SK-N-SH (cell line): Measurements from ENCODE around the gene B4GALNT4. TPM values are rescaled to one million over a fixed set of nuclear protein-coding genes. Genes with fewer than 3 reads are reported as not detected.

Experiments used
- CTCF ChIA-PET: fragments of 300-600, 350-600 bp; formaldehyde crosslinking; extraction: SDS; loops from one replicate; lab custom pipeline; 2021; lab: Yijun Ruan, JAX
- POLR2A ChIA-PET: fragments of 350-600 bp; sonication (Branson Sonifier 250); formaldehyde crosslinking; extraction: SDS; loops from one replicate; lab custom pipeline; 2020; ENCODE audit warnings: antibody characterized with exemption, inconsistent platforms; lab: Yijun Ruan, JAX
- DNase-seq: peaks from one replicate; pipeline ENCODE4 v3.0.0; 2012
- H2AFZ ChIP-seq: fragments of 200-600 bp; sonication (generic); 2 replicates; pipeline ENCODE4 v1.8.1; 2016; ENCODE audit warnings: antibody characterized with exemption, mild to moderate bottlenecking, low read depth
- H3F3A ChIP-seq: fragments of 200-600 bp; sonication (generic); replicated peaks from 2 replicates; pipeline ENCODE3; 2016; ENCODE audit warnings: antibody characterized with exemption, mild to moderate bottlenecking; ENCODE audit not compliant: insufficient read depth
- H3K27ac ChIP-seq, 2 experiments: fragments of 200-500 bp in 1 of 2; fragments of 200-600 bp in 1 of 2; sonication (Bioruptor generic) in 1 of 2; sonication (generic), shearing (Covaris generic) in 1 of 2; 2 replicates each; pipeline versions ENCODE4 v1.5.1 to v1.6.1; 2014 to 2016; ENCODE audit warnings: low read depth in 2 of 2, inconsistent platforms in 1 of 2, low read length in 1 of 2, mild to moderate bottlenecking in 1 of 2, mixed read lengths in 1 of 2
- H3K27me3 ChIP-seq: fragments of 200-600 bp; sonication (generic), shearing (Covaris generic); 2 replicates; pipeline ENCODE4 v1.6.1; 2016; ENCODE audit warnings: mixed run types; ENCODE audit not compliant: insufficient read depth
- H3K36me3 ChIP-seq, 2 experiments: fragments of 200-500 bp in 1 of 2; fragments of 200-600 bp in 1 of 2; sonication (Bioruptor generic) in 1 of 2; sonication (generic) in 1 of 2; replicated peaks in 1 of 2; 2 replicates each; pipeline versions ENCODE3 to v1.5.1; 2014 to 2016; ENCODE audit warnings: low read length in 1 of 2, mild to moderate bottlenecking in 1 of 2; ENCODE audit not compliant: insufficient read depth in 2 of 2, control insufficient read depth in 1 of 2
- H3K4me1 ChIP-seq, 2 experiments: fragments of 200-500 bp in 1 of 2; fragments of 200-600 bp in 1 of 2; sonication (Bioruptor generic) in 1 of 2; sonication (generic), shearing (Covaris generic) in 1 of 2; 2 replicates each; pipeline versions ENCODE4 v1.5.1 to v1.6.1; 2014 to 2016; ENCODE audit warnings: low read depth in 1 of 2, low read length in 1 of 2, mixed run types in 1 of 2; ENCODE audit not compliant: insufficient read depth in 2 of 2, control insufficient read depth in 1 of 2
- H3K4me2 ChIP-seq: fragments of 200-600 bp; sonication (generic), shearing (Covaris generic); 2 replicates; pipeline ENCODE4 v1.6.1; 2017; ENCODE audit warnings: mixed run types
- H3K4me3 ChIP-seq, 2 experiments: fragments of 200-500 bp in 1 of 2; fragments of 200-600 bp in 1 of 2; sonication (Bioruptor generic) in 1 of 2; sonication (generic), shearing (Covaris generic) in 1 of 2; 2 replicates each; pipeline versions ENCODE4 v1.5.1 to v1.8.1; 2014 to 2016; ENCODE audit warnings: low read depth in 2 of 2, inconsistent platforms in 1 of 2, low read length in 1 of 2, mild to moderate bottlenecking in 1 of 2, mixed read lengths in 1 of 2, moderate library complexity in 1 of 2
- H3K79me2 ChIP-seq: fragments of 200-600 bp; sonication (generic); 2 replicates; pipeline ENCODE4 v1.8.1; 2017; ENCODE audit warnings: mild to moderate bottlenecking; ENCODE audit not compliant: insufficient read depth
- H3K9ac ChIP-seq: fragments of 200-600 bp; sonication (generic); 2 replicates; pipeline ENCODE4 v1.6.1; 2017; ENCODE audit warnings: mixed run types
- H3K9me2 ChIP-seq: fragments of 200-600 bp; sonication (generic); 2 replicates; pipeline ENCODE4 v1.6.1; 2017; ENCODE audit warnings: mixed run types
- H3K9me3 ChIP-seq: fragments of 200-600 bp; sonication (generic); 2 replicates; pipeline ENCODE4 v1.6.1; 2017; ENCODE audit warnings: mixed run types, mild to moderate bottlenecking, moderate library complexity
- H4K20me1 ChIP-seq: fragments of 200-600 bp; sonication (generic); 2 replicates; pipeline ENCODE4 v1.6.1; 2017; ENCODE audit warnings: mild to moderate bottlenecking, mixed run types; ENCODE audit not compliant: insufficient read depth
- ELF1 ChIP-seq: IDR thresholded peaks from 2 replicates; pipeline ENCODE4 v1.4.0; 2012
- FOSL2 ChIP-seq: IDR thresholded peaks from 2 replicates; pipeline ENCODE4 v1.4.0; 2012; ENCODE audit warnings: low read depth, mild to moderate bottlenecking, moderate library complexity, borderline replicate concordance
- GABPA ChIP-seq: IDR thresholded peaks from 2 replicates; pipeline ENCODE4 v1.4.0; 2012; ENCODE audit warnings: low read depth, mild to moderate bottlenecking
- MAX ChIP-seq: IDR thresholded peaks from 2 replicates; pipeline ENCODE4 v1.4.0; 2012; ENCODE audit warnings: low read depth
- RFX5 ChIP-seq: IDR thresholded peaks from 2 replicates; pipeline ENCODE4 v1.6.1; 2012; ENCODE audit warnings: mild to moderate bottlenecking, improper control_type of control experiment, low read length
- TAF1 ChIP-seq: IDR thresholded peaks from 2 replicates; pipeline ENCODE4 v1.6.1; 2012; ENCODE audit warnings: low read depth, mild to moderate bottlenecking, low read length, moderate library complexity, borderline replicate concordance
- TCF12 ChIP-seq: IDR thresholded peaks from 2 replicates; pipeline ENCODE4 v1.4.0; 2012
- WGBS: methylation state at CpG from one replicate; pipeline ENCODE4 v1.1.6; 2017; ENCODE audit warnings: low lambda C conversion rate; 5-methylcytosine and 5-hydroxymethylcytosine counted together
- polyA plus RNA-seq, 3 experiments: library from polyadenylated mRNA; depleted of rRNA; stranded (reverse); fragments of >200 nt; gene quantifications; 2 replicates each; pipeline ENCODE4 v1.2.3, GENCODE V29; 2012
- TF ChIP-seq, protein P1 (sequence below): fragments of 200-600 bp; sonication (generic); IDR thresholded peaks from 2 replicates; pipeline ENCODE4 v1.6.1; 2017; ENCODE audit warnings: antibody characterized with exemption, mild to moderate bottlenecking, moderate library complexity
- TF ChIP-seq, protein P2 (sequence below): fragments of 150-350 bp; IDR thresholded peaks from 2 replicates; pipeline ENCODE4 v1.6.1; 2016; ENCODE audit warnings: mild to moderate bottlenecking, low read depth, low read length
- TF ChIP-seq, protein P3 (sequence below): IDR thresholded peaks from 2 replicates; pipeline ENCODE4 v1.6.1; 2012; ENCODE audit warnings: mild to moderate bottlenecking, low read depth, low read length, moderate library complexity
- TF ChIP-seq, protein P4 (sequence below): IDR thresholded peaks from 2 replicates; pipeline ENCODE4 v1.4.0; 2012; ENCODE audit warnings: low read depth, borderline replicate concordance
- TF ChIP-seq, protein P5 (sequence below): IDR thresholded peaks from 2 replicates; pipeline ENCODE4; 2012

The B4GALNT4 gene
- polyA plus RNA-seq, 1 of the 3 experiments (the other 2 are of a cell fraction) = 66.7 TPM

DNA sequence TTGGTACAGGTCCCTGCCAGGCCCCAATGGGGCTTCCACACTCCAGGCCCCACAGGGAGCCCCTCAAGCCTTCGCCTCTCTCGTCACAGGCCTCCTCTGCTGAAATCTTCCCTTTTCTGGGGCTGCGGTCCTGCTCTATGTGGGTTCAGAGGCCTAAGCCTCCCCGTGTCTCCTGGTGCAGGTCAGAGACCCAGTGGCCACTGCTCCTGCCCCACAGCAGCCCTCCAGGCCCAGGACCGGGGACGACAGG is 42.8 kb upstream of the B4GALNT4 start (continued):
- TF ChIP-seq, protein P1, sequence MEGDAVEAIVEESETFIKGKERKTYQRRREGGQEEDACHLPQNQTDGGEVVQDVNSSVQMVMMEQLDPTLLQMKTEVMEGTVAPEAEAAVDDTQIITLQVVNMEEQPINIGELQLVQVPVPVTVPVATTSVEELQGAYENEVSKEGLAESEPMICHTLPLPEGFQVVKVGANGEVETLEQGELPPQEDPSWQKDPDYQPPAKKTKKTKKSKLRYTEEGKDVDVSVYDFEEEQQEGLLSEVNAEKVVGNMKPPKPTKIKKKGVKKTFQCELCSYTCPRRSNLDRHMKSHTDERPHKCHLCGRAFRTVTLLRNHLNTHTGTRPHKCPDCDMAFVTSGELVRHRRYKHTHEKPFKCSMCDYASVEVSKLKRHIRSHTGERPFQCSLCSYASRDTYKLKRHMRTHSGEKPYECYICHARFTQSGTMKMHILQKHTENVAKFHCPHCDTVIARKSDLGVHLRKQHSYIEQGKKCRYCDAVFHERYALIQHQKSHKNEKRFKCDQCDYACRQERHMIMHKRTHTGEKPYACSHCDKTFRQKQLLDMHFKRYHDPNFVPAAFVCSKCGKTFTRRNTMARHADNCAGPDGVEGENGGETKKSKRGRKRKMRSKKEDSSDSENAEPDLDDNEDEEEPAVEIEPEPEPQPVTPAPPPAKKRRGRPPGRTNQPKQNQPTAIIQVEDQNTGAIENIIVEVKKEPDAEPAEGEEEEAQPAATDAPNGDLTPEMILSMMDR = no peak
- TF ChIP-seq, protein P2, sequence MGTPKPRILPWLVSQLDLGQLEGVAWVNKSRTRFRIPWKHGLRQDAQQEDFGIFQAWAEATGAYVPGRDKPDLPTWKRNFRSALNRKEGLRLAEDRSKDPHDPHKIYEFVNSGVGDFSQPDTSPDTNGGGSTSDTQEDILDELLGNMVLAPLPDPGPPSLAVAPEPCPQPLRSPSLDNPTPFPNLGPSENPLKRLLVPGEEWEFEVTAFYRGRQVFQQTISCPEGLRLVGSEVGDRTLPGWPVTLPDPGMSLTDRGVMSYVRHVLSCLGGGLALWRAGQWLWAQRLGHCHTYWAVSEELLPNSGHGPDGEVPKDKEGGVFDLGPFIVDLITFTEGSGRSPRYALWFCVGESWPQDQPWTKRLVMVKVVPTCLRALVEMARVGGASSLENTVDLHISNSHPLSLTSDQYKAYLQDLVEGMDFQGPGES = no peak
- no peak for TF ChIP-seq RFX5
- TF ChIP-seq, protein P3, sequence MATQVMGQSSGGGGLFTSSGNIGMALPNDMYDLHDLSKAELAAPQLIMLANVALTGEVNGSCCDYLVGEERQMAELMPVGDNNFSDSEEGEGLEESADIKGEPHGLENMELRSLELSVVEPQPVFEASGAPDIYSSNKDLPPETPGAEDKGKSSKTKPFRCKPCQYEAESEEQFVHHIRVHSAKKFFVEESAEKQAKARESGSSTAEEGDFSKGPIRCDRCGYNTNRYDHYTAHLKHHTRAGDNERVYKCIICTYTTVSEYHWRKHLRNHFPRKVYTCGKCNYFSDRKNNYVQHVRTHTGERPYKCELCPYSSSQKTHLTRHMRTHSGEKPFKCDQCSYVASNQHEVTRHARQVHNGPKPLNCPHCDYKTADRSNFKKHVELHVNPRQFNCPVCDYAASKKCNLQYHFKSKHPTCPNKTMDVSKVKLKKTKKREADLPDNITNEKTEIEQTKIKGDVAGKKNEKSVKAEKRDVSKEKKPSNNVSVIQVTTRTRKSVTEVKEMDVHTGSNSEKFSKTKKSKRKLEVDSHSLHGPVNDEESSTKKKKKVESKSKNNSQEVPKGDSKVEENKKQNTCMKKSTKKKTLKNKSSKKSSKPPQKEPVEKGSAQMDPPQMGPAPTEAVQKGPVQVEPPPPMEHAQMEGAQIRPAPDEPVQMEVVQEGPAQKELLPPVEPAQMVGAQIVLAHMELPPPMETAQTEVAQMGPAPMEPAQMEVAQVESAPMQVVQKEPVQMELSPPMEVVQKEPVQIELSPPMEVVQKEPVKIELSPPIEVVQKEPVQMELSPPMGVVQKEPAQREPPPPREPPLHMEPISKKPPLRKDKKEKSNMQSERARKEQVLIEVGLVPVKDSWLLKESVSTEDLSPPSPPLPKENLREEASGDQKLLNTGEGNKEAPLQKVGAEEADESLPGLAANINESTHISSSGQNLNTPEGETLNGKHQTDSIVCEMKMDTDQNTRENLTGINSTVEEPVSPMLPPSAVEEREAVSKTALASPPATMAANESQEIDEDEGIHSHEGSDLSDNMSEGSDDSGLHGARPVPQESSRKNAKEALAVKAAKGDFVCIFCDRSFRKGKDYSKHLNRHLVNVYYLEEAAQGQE = no peak
- TF ChIP-seq, protein P4, sequence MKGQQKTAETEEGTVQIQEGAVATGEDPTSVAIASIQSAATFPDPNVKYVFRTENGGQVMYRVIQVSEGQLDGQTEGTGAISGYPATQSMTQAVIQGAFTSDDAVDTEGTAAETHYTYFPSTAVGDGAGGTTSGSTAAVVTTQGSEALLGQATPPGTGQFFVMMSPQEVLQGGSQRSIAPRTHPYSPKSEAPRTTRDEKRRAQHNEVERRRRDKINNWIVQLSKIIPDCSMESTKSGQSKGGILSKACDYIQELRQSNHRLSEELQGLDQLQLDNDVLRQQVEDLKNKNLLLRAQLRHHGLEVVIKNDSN = no peak
- no peak for TF ChIP-seq ELF1
- no peak for TF ChIP-seq MAX
- no peak for TF ChIP-seq GABPA
- TF ChIP-seq TCF12 = no peak
- TF ChIP-seq FOSL2 = no peak
- TF ChIP-seq, all 33 proteins: peak for 0

DNA sequence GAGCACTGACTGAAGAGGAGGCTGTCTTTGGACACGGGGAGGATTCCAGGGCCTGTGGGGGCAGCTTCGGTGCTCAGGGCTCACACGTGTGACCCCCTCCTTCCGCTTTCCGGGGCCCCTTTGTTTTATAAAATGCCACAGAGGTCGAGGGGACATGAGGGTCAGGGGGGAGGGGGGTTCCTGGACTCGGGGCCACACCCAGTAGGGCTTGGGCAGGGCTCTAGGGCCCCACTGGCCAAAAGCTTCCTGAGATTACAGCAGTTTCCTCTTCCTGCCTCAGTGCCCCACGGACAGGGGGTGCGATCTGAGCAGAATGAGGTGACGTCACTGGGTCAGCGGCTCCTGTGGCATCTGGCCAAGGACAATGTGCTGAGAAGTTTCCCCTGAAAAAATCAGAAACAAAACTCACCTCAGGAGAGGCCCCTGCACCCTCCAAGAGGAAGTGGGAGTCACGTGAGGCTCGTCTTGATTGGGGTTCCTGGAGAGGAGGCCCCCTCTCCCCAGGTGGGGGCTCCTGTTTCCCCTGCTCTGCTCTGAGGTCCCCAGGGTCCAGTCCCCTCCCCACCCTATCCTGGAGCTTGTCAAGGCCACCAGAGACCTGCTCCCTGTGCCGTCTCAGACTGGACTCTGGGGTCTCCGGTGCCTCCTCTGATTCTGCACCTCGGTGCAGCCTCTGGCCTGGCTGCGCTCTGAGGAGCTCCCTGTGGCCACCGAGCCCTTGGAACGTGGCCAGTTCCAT is 42.3 kb upstream of the B4GALNT4 start:
- peak; percentile 14 for DNase-seq
- no peak overlapping the region for H3K4me2 ChIP-seq
- H3K79me2 ChIP-seq = no peaks in the 10 kb centered on the region
- H3K9me2 ChIP-seq = no peaks in the 10 kb centered on the region
- no peak overlapping the region for H3K27ac ChIP-seq
- WGBS = 73% methylated on average over 18 of the region's 19 CpGs
- no peak overlapping the region for H3K9ac ChIP-seq
- no peaks in the 10 kb centered on the region for H3K27me3 ChIP-seq
- no peak overlapping the region for H2AFZ ChIP-seq
- no peaks in the 10 kb centered on the region for H3F3A ChIP-seq
- H3K9me3 ChIP-seq = no peaks in the 10 kb centered on the region
- TF ChIP-seq, protein P5, sequence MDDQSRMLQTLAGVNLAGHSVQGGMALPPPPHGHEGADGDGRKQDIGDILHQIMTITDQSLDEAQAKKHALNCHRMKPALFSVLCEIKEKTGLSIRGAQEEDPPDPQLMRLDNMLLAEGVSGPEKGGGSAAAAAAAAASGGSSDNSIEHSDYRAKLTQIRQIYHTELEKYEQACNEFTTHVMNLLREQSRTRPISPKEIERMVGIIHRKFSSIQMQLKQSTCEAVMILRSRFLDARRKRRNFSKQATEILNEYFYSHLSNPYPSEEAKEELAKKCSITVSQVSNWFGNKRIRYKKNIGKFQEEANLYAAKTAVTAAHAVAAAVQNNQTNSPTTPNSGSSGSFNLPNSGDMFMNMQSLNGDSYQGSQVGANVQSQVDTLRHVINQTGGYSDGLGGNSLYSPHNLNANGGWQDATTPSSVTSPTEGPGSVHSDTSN = no peak
- TF ChIP-seq TAF1 = no peak
- no peak overlapping the region for H3K4me3 ChIP-seq
- H3K4me1 ChIP-seq = no peaks in the 10 kb centered on the region; a peak in 1 of 4 replicates
- no peaks in the 10 kb centered on the region for H4K20me1 ChIP-seq
- ChIA-PET CTCF (interaction anchor here (1.3 kb wide), 2 partner anchors 22 to 70 kb away, joined by 3 to 4 read pairs; no protein-coding TSS in a partner anchor), POLR2A (no interaction called here)
- no peaks in the 10 kb centered on the region for H3K36me3 ChIP-seq
